Fibroblast of lung (primary cell): Measurements from ENCODE around the gene UBQLN1. TPM values are rescaled to one million over a fixed set of nuclear protein-coding genes. Genes with fewer than 3 reads are reported as not detected.

ENCODE experiments used
- DNase-seq, 2 donors: peaks; one replicate each; pipeline versions ENCODE4 v3.0.0 to v3.0.0-alpha.2; 2010; ENCODE audit warnings: low read depth in 2 of 2
- H2AFZ ChIP-seq: 2 replicates; pipeline ENCODE4 v1.5.1; 2012; ENCODE audit warnings: low read length, control low read depth, inconsistent platforms
- H3K27ac ChIP-seq: 2 replicates; pipeline ENCODE4 v1.5.1; 2011; ENCODE audit warnings: low read length, control low read depth; ENCODE audit not compliant: insufficient read depth
- H3K27me3 ChIP-seq: 2 replicates; pipeline ENCODE4 v1.5.1; 2011; ENCODE audit warnings: mild to moderate bottlenecking, low read length; ENCODE audit not compliant: control insufficient read depth, insufficient read depth
- H3K36me3 ChIP-seq: 2 replicates; pipeline ENCODE4 v1.5.1; 2011; ENCODE audit warnings: low read length; ENCODE audit not compliant: control insufficient read depth, insufficient read depth
- H3K4me1 ChIP-seq: 2 replicates; pipeline ENCODE4 v1.5.1; 2011; ENCODE audit warnings: low read length; ENCODE audit not compliant: control insufficient read depth, insufficient read depth; ENCODE audit errors: extremely low read depth
- H3K4me2 ChIP-seq: 2 replicates; pipeline ENCODE4 v1.5.1; 2011; ENCODE audit warnings: low read length, control low read depth; ENCODE audit not compliant: insufficient read depth; ENCODE audit errors: extremely low read depth
- H3K4me3 ChIP-seq, 4 experiments: fragments of 200-600 bp in 1 of 4; sonication (generic) in 1 of 4; replicated peaks in 1 of 4; 2 replicates each; pipeline ENCODE4 v1.5.1; 2011 to 2016; ENCODE audit warnings: low read length in 4 of 4, low read depth in 3 of 4, mild to moderate bottlenecking in 3 of 4, control low read depth in 2 of 4, inconsistent platforms in 1 of 4, mixed read lengths in 1 of 4; ENCODE audit not compliant: insufficient read depth in 1 of 4; ENCODE audit errors: control extremely low read depth in 1 of 4
- H3K79me2 ChIP-seq: 2 replicates; pipeline ENCODE4 v1.5.1; 2012; ENCODE audit warnings: mild to moderate bottlenecking, low read length, inconsistent platforms; ENCODE audit not compliant: control insufficient read depth, insufficient read depth
- H3K9ac ChIP-seq: 2 replicates; pipeline ENCODE4 v1.5.1; 2011; ENCODE audit warnings: mild to moderate bottlenecking, low read length, control low read depth; ENCODE audit not compliant: insufficient read depth
- H3K9me3 ChIP-seq: 2 replicates; pipeline ENCODE4 v1.5.1; 2012; ENCODE audit warnings: low read depth, low read length; ENCODE audit not compliant: control insufficient read depth, insufficient read depth
- H4K20me1 ChIP-seq: 2 replicates; pipeline ENCODE4 v1.5.1; 2011; ENCODE audit warnings: low read length; ENCODE audit not compliant: control insufficient read depth, insufficient read depth; ENCODE audit errors: extremely low read depth
- CTCF ChIP-seq, 2 donors: IDR thresholded peaks in 1 of 2; conservative IDR thresholded peaks in 1 of 2; 1 replicate in 1 of 2; 2 replicates in 1 of 2; pipeline ENCODE4 v1.5.1; 2011 to 2012; ENCODE audit warnings: low read length in 2 of 2, control low read depth in 1 of 2, inconsistent platforms in 1 of 2, low read depth in 1 of 2, mild to moderate bottlenecking in 1 of 2
- EZH2 ChIP-seq: IDR thresholded peaks from 2 replicates; pipeline ENCODE4 v1.5.1; 2012; ENCODE audit warnings: low read length, control low read depth, mild to moderate bottlenecking; ENCODE audit errors: missing control alignments
- polyA plus RNA-seq, 2 donors: library from polyadenylated mRNA; depleted of rRNA in 1 of 2; stranded (reverse) in 1 of 2; unstranded in 1 of 2; fragments of >200 nt; gene quantifications; 2 replicates each; pipeline ENCODE4 v1.2.1, GENCODE V29; 2011 to 2012; ENCODE audit warnings: missing spikeins in 1 of 2
- total RNA-seq: library from RNA; depleted of rRNA; stranded (reverse); fragments of >200 nt; gene quantifications from 2 replicates; pipeline ENCODE4 v1.2.1, GENCODE V29; 2014

UBQLN1 gene
- total and polyA plus RNA-seq, 2 donors (not counting 1 experiment from before 2014, with no cell fraction given): 130 to 141 TPM

- no peaks in the 10 kb centered on the region for H3K27me3 ChIP-seq
- H3K4me1 ChIP-seq: no peaks in the 10 kb centered on the region
- no peaks in the 10 kb centered on the region for H3K79me2 ChIP-seq
- no peak overlapping the region for H3K9ac ChIP-seq
- H3K9me3 ChIP-seq: no peaks in the 10 kb centered on the region
- H3K4me2 ChIP-seq: no peak overlapping the region
- H2AFZ ChIP-seq: no peak overlapping the region
- H4K20me1 ChIP-seq: no peaks in the 10 kb centered on the region
- DNase-seq: no peak
- H3K27ac ChIP-seq: no peak overlapping the region
- TF ChIP-seq EZH2 (no peak), CTCF (conservative IDR thresholded peaks at IDR 0.05 in 1 of 2, IDR thresholded peaks at IDR 0.05 in 1 of 2; ENCODE audit: low read depth in 1 of 2, low read length in 2 of 2) (no peak)
- no peaks in the 10 kb centered on the region for H3K36me3 ChIP-seq
- no peak overlapping the region for H3K4me3 ChIP-seq
Measured at GRCh38 chr9:83639266-83639665, 68.5 kb downstream of the UBQLN1 start.

GRCh38 chr9:83637389-83637788, 70.4 kb downstream of the UBQLN1 start:
- no peak for TF ChIP-seq CTCF (conservative IDR thresholded peaks at IDR 0.05 in 1 of 2, IDR thresholded peaks at IDR 0.05 in 1 of 2; ENCODE audit: low read depth in 1 of 2, low read length in 2 of 2)
- no peak for TF ChIP-seq EZH2
- Histone ChIP-seq H2AFZ (no peak overlapping the region), H3K36me3 (no peaks in the 10 kb centered on the region), H3K27ac (no peak overlapping the region), H3K4me3 (no peak overlapping the region), H3K4me2 (no peak overlapping the region), H3K27me3 (no peaks in the 10 kb centered on the region), H4K20me1 (no peaks in the 10 kb centered on the region), H3K9me3 (no peaks in the 10 kb centered on the region), H3K79me2 (no peaks in the 10 kb centered on the region), H3K4me1 (no peaks in the 10 kb centered on the region), H3K9ac (no peak overlapping the region)
- DNase-seq: no peak

- H3K27ac ChIP-seq: no peak overlapping the region
- no peaks in the 10 kb centered on the region for H3K4me1 ChIP-seq
- no peak overlapping the region for H3K4me3 ChIP-seq
- no peak overlapping the region for H3K9ac ChIP-seq
- H3K79me2 ChIP-seq: no peaks in the 10 kb centered on the region
- H3K9me3 ChIP-seq: no peaks in the 10 kb centered on the region
- no peak overlapping the region for H2AFZ ChIP-seq
- no peaks in the 10 kb centered on the region for H4K20me1 ChIP-seq
- H3K4me2 ChIP-seq: no peak overlapping the region
- TF ChIP-seq EZH2: no peak
- no peak for TF ChIP-seq CTCF (conservative IDR thresholded peaks at IDR 0.05 in 1 of 2, IDR thresholded peaks at IDR 0.05 in 1 of 2; ENCODE audit: low read depth in 1 of 2, low read length in 2 of 2)
- H3K27me3 ChIP-seq: no peaks in the 10 kb centered on the region
- no peak for DNase-seq
- H3K36me3 ChIP-seq: no peaks in the 10 kb centered on the region
Measured at GRCh38 chr9:83636813-83637212, 70.9 kb downstream of the UBQLN1 start.
